ENCODE data around the gene ONECUT3. TPM values are rescaled to one million over a fixed set of nuclear protein-coding genes. Genes with fewer than 3 reads are reported as not detected.

The ONECUT3 gene
- total RNA-seq, 1 donor from 2014 or later, result not detected

DNA sequence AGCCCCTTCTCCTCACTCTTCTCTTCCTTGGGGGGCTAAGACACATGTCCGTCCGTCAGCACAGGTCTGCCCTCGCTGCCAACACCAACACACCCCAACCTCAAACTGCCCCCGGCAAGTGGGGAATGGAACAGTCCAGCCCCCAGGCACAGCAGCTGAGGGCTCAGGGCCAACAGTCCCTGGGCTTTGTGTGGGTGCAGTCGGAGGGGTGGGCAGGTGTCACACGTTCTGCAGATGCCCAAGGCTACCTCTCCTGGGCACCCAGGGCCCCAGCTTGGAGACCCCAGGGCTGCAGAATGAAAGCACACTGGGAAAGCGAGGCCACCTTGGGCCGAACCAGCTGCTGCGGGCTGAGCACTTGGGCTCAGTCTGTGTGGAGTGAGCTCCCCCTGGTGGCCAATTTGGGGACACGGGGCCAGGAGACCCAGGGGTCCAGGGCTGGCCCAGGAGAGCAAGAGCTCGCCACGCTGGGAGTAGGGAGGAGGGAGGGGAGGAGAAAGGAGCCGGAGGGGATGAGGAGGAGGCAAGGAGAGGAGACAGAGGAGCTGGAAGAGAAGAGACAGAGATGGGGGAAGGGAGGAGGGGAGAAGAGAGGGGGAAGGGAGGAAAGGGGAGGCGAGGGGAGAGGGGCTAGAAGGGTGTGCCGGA lies 72.7 kb downstream of the ONECUT3 start:
- peaks cover 22% of the 10 kb centered on the region for H3K36me3 Mint-ChIP-seq (ENCODE audit: low read depth)
- H3K4me1 Mint-ChIP-seq (ENCODE audit: low read depth), result no peaks in the 10 kb centered on the region
- intact Hi-C loops (cut with micrococcal nuclease), result no loop called here
- H3K27ac Mint-ChIP-seq, result no peak overlapping the region
- H3K27me3 Mint-ChIP-seq (ENCODE audit: low read depth), result no peaks in the 10 kb centered on the region
- H3K4me3 Mint-ChIP-seq (ENCODE audit: low read depth), result no peak overlapping the region
- peak; percentile 63 for DNase-seq (ENCODE audit: low spot score)
- no peaks in the 10 kb centered on the region for H3K9me3 Mint-ChIP-seq

DNA sequence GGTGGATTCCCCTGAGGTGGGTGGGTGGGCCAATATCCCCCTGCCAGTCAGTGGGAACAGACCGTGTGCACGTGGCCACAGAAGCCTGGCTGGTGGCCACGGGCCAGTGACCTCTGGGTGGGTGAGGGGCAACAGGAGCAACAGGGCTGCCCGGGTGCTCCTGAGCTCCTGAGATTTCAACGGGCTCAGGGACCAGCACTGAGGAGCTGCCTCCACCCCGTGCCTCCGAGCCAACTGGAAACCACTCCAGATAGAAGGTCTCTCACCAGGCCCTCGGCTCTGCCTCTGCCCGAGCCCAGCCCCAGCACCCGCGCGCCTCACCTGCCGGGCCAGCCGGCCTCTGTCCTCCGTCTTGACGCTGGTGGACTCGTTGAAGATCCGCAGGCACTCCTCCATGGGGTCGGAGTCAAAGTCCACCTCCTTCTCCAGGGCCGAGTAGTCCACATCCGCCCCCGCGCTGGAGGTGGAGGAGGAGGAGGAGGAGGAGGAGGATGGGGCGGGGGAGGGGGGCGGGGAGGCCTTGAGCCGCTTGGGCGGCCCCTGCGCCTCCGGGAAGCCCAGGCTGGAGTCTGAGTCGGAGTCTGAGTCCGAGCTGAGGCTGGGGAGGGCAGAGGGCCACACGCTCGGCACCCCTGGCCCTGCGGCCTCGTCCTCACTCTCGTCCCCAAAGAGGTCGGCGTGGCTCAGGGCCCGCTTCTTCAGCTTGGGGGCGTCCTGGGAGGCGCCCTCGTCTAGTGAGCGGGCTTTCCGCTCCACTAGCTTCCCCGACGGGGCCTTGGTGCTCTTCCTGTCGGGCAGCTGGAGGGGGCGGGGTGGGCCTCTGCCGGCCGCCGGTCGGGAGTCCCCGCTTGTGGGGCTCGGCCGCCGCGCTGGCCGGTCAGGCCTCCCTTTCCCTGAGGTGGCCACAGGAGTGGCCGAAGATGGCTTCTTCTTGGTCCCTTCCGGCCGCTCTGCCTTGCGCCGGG lies 73.5 kb downstream of the ONECUT3 start:
- H3K4me1 Mint-ChIP-seq (ENCODE audit: low read depth), result no peaks in the 10 kb centered on the region
- H3K4me3 Mint-ChIP-seq (ENCODE audit: low read depth), result no peak overlapping the region
- H3K9me3 Mint-ChIP-seq, result no peaks in the 10 kb centered on the region
- H3K36me3 Mint-ChIP-seq (ENCODE audit: low read depth), result peaks cover 22% of the 10 kb centered on the region
- intact Hi-C loops (cut with micrococcal nuclease), result no loop called here
- H3K27me3 Mint-ChIP-seq (ENCODE audit: low read depth), result no peaks in the 10 kb centered on the region
- DNase-seq (ENCODE audit: low spot score), result no peak
- H3K27ac Mint-ChIP-seq, result no peak overlapping the region

DNA sequence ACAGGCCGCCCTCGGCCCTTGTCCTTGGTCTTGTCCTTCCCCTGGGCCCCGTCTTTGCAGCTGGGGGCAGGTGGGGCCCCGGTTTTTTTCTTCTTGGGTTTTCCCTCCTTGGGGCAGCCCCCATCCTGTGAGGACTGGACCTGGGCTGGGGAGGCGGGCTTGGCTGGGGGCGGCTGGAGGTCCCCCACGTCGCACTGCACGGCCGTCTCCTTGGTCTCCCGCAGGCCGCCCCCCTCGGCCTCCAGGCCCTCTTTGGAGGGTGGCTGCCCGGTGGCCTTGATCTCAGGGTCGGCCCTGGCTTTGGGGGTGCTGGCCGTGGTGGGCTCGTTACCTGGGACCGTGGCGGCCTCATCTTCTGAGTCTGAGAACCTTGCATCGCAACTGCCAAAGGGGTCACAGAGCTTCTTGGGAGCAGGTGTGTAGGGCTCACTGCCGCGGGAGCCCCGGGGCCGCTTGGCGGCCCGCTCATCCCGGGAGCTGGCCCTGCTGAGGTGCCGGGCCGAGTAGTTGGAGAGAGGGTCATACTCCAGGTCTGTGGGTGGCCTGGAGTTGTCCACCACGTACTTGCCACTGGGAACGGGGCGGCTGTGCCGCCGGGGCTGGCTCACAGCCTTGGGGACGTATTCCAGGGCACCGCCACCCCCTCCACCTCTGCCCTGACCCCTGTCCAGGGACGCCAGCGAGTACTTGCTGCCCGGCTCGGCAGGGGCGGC lies 74.4 kb downstream of the ONECUT3 start:
- no peak for DNase-seq (ENCODE audit: low spot score)
- peaks cover 15% of the 10 kb centered on the region for H3K36me3 Mint-ChIP-seq (ENCODE audit: low read depth)
- H3K27me3 Mint-ChIP-seq (ENCODE audit: low read depth), result no peaks in the 10 kb centered on the region
- no peaks in the 10 kb centered on the region for H3K4me1 Mint-ChIP-seq (ENCODE audit: low read depth)
- H3K9me3 Mint-ChIP-seq, result no peaks in the 10 kb centered on the region
- intact Hi-C loops (cut with micrococcal nuclease), result no loop called here
- H3K27ac Mint-ChIP-seq, result no peak overlapping the region
- no peak overlapping the region for H3K4me3 Mint-ChIP-seq (ENCODE audit: low read depth)

GRCh38 chr19:1828279-1829238 lies 75.3 kb downstream of the ONECUT3 start:
- intact Hi-C loops (cut with micrococcal nuclease), result no loop called here
- no peaks in the 10 kb centered on the region for H3K27me3 Mint-ChIP-seq (ENCODE audit: low read depth)
- no peak for DNase-seq (ENCODE audit: low spot score)
- no peak overlapping the region for H3K27ac Mint-ChIP-seq
- no peaks in the 10 kb centered on the region for H3K4me1 Mint-ChIP-seq (ENCODE audit: low read depth)
- H3K9me3 Mint-ChIP-seq, result no peaks in the 10 kb centered on the region
- peaks cover 12% of the 10 kb centered on the region for H3K36me3 Mint-ChIP-seq (ENCODE audit: low read depth)
- H3K4me3 Mint-ChIP-seq (ENCODE audit: low read depth), result no peak overlapping the region

GRCh38 chr19:1829958-1830357 lies 76.7 kb downstream of the ONECUT3 start:
- H3K36me3 Mint-ChIP-seq (ENCODE audit: low read depth), result peaks cover 5% of the 10 kb centered on the region
- no peak for DNase-seq (ENCODE audit: low spot score)
- H3K9me3 Mint-ChIP-seq, result no peaks in the 10 kb centered on the region
- no peaks in the 10 kb centered on the region for H3K4me1 Mint-ChIP-seq (ENCODE audit: low read depth)
- H3K4me3 Mint-ChIP-seq (ENCODE audit: low read depth), result no peak overlapping the region
- H3K27me3 Mint-ChIP-seq (ENCODE audit: low read depth), result no peaks in the 10 kb centered on the region
- intact Hi-C loops (cut with micrococcal nuclease), result no loop called here
- no peak overlapping the region for H3K27ac Mint-ChIP-seq

- DNase-seq (ENCODE audit: low spot score), result no peak
- Mint-ChIP-seq H3K36me3 (ENCODE audit: low read depth) (peaks cover 5% of the 10 kb centered on the region), H3K4me3 (ENCODE audit: low read depth) (no peak overlapping the region), H3K27me3 (ENCODE audit: low read depth) (no peaks in the 10 kb centered on the region), H3K27ac (no peak overlapping the region), H3K9me3 (no peaks in the 10 kb centered on the region), H3K4me1 (ENCODE audit: low read depth) (no peaks in the 10 kb centered on the region)
- intact Hi-C loops (cut with micrococcal nuclease), result no loop called here
These were observed 77.3 kb downstream of the ONECUT3 start for GRCh38 chr19:1830568-1830967.

Other genes with a start within 250 kb of the ONECUT3 start
- gene ADAMTSL5, start 240.5 kb upstream of the ONECUT3 start, total RNA-seq, result 4.9 and 6.4 TPM in 2 replicates
- not detected in 2 replicates for gene PLK5, start 229.4 kb upstream of the ONECUT3 start, total RNA-seq
- 14.9 and 15.4 TPM in 2 replicates for gene MEX3D, start 185.2 kb upstream of the ONECUT3 start, total RNA-seq
- 123 and 125 TPM in 2 replicates for gene MBD3, start 160.6 kb upstream of the ONECUT3 start, total RNA-seq
- 163 and 184 TPM in 2 replicates for gene UQCR11, start 148.0 kb upstream of the ONECUT3 start, total RNA-seq
- gene TCF3, start 100.9 kb upstream of the ONECUT3 start, total RNA-seq, result 153 and 173 TPM in 2 replicates
- gene ATP8B3, start 58.8 kb downstream of the ONECUT3 start, total RNA-seq, result 11.3 and 11.5 TPM in 2 replicates
- gene REXO1, start 95.0 kb downstream of the ONECUT3 start, total RNA-seq, result 55.2 and 56.6 TPM in 2 replicates
- 31.2 and 32.1 TPM in 2 replicates for gene KLF16, start 110.1 kb downstream of the ONECUT3 start, total RNA-seq
- gene ABHD17A, start 132.0 kb downstream of the ONECUT3 start, total RNA-seq, result 100 and 102 TPM in 2 replicates
- 9.1 and 9.9 TPM in 2 replicates for gene ADAT3, start 151.9 kb downstream of the ONECUT3 start, total RNA-seq
- 35.9 and 37.9 TPM in 2 replicates for gene SCAMP4, start 151.9 kb downstream of the ONECUT3 start, total RNA-seq
- 89.1 and 90.7 TPM in 2 replicates for gene CSNK1G2, start 187.7 kb downstream of the ONECUT3 start, total RNA-seq

Measured in activated T-helper 2 cell treated with anti-CD3 and anti-CD28 coated beads, Interferon-gamma antibody, Interleukin-2, Interleukin-4, amounts not matched to agents 10 μg/mL and 5 μg/mL and 100 μg/mL, durations not matched to agents 14 hours and 24 hours and 36 hours (primary cell).